SK-N-MC (cell line): ENCODE data around the gene VARS1.

Source experiments
- EZH2 ChIP-seq: fragments of 200-600 bp; sonication (generic); IDR thresholded peaks from one replicate; pipeline ENCODE4 v1.6.1; 2017; ENCODE audit warnings: antibody characterized with exemption
- FOXP2 ChIP-seq: optimal IDR thresholded peaks from 2 replicates; pipeline ENCODE3; 2011; ENCODE audit warnings: mild to moderate bottlenecking, moderate library complexity; ENCODE audit not compliant: insufficient read depth; ENCODE audit errors: extremely low read length, control extremely low read depth
- POLR2AphosphoS5 ChIP-seq: IDR thresholded peaks from 2 replicates; pipeline ENCODE4 v1.6.1; 2012; ENCODE audit warnings: mild to moderate bottlenecking, low read depth, low read length, borderline replicate concordance

GRCh38 chr6:31826793-31827285 is 31.3 kb upstream of the VARS1 start:
- TF ChIP-seq POLR2AphosphoS5 (no peak), EZH2 (no peak), FOXP2 (no peak)
